Vagina (tissue), 2 donors: ENCODE results near the gene OPTC.

Source experiments
- POLR2A ChIP-seq, 2 donors: fragments of 450-650 bp; IDR thresholded peaks; one replicate each; pipeline ENCODE4 v1.6.1; 2017; ENCODE audit warnings: antibody characterized with exemption in 2 of 2, mild to moderate bottlenecking in 2 of 2, moderate library complexity in 2 of 2
- POLR2AphosphoS5 ChIP-seq, 2 donors: sonication (generic); formaldehyde crosslinking; IDR thresholded peaks; one replicate each; pipeline ENCODE4 v1.9.0; 2017; ENCODE audit warnings: antibody characterized with exemption in 2 of 2, mild to moderate bottlenecking in 2 of 2, low read depth in 1 of 2; ENCODE audit not compliant: insufficient read depth in 1 of 2
- TF ChIP-seq, protein P1 (sequence below), 3 experiments: fragments of 450-650 bp in 2 of 3; fragments of 200-600 bp in 1 of 3; sonication (generic) in 1 of 3; IDR thresholded peaks; one replicate each; pipeline ENCODE4 v1.5.1; 2017 to 2019; ENCODE audit warnings: antibody characterized with exemption in 3 of 3, mild to moderate bottlenecking in 2 of 3, moderate library complexity in 2 of 3

GRCh38 chr1:203521074-203521794 is 27.3 kb downstream of the OPTC start:
- TF ChIP-seq, protein P1, sequence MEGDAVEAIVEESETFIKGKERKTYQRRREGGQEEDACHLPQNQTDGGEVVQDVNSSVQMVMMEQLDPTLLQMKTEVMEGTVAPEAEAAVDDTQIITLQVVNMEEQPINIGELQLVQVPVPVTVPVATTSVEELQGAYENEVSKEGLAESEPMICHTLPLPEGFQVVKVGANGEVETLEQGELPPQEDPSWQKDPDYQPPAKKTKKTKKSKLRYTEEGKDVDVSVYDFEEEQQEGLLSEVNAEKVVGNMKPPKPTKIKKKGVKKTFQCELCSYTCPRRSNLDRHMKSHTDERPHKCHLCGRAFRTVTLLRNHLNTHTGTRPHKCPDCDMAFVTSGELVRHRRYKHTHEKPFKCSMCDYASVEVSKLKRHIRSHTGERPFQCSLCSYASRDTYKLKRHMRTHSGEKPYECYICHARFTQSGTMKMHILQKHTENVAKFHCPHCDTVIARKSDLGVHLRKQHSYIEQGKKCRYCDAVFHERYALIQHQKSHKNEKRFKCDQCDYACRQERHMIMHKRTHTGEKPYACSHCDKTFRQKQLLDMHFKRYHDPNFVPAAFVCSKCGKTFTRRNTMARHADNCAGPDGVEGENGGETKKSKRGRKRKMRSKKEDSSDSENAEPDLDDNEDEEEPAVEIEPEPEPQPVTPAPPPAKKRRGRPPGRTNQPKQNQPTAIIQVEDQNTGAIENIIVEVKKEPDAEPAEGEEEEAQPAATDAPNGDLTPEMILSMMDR (IDR thresholded peaks at IDR 0.05), result no peak
- TF ChIP-seq POLR2AphosphoS5 (IDR thresholded peaks at IDR 0.05; ENCODE audit: insufficient read depth in 1 of 2, low read depth in 1 of 2) (no peak), POLR2A (IDR thresholded peaks at IDR 0.05) (no peak)
